ENCODE results near the gene POLR1B. TPM values are rescaled to one million over a fixed set of nuclear protein-coding genes. Genes with fewer than 3 reads are reported as not detected.

Gene POLR1B
- total and polyA plus RNA-seq, 2 of the 13 experiments (the other 11 are each of a cell fraction or from before 2014, with no cell fraction given) = 18.3 to 46.0 TPM

GRCh38 chr2:112601754-112602153 lies 59.5 kb downstream of the POLR1B start:
- Histone ChIP-seq H3K4me1 (ENCODE audit: insufficient read depth, low read length) (peaks cover 20% of the 10 kb centered on the region), H3K27ac (ENCODE audit: extremely low read length, insufficient read depth, low read length) (no peak overlapping the region), H3K9ac (ENCODE audit: insufficient read depth, low read depth, low read length) (no peak overlapping the region), H3K9me3 (ENCODE audit: low read length) (no peaks in the 10 kb centered on the region), H3K4me2 (ENCODE audit: low read depth, low read length) (no peak overlapping the region), H3K27me3 (ENCODE audit: control insufficient read depth in 1 of 2, insufficient read depth in 2 of 2, low read length in 2 of 2) (peaks cover 0 to 1% of the 10 kb centered on the region in 2 experiments; a peak in 1 of 5 replicates), H3K36me3 (replicated peaks in 1 of 2; ENCODE audit: control insufficient read depth in 1 of 2, insufficient read depth in 2 of 2, low read length in 2 of 2) (no peaks in the 10 kb centered on the region), H3K4me3 (replicated peaks in 1 of 3; ENCODE audit: insufficient read depth in 1 of 3, low read depth in 2 of 3, low read length in 3 of 3) (no peak overlapping the region), H2AFZ (ENCODE audit: low read length) (no peak overlapping the region), H4K20me1 (ENCODE audit: insufficient read depth, low read length) (no peaks in the 10 kb centered on the region), H3K79me2 (ENCODE audit: insufficient read depth, low read length) (no peaks in the 10 kb centered on the region)
- 74% methylated on average over 3 of the region's 3 CpGs for WGBS (ENCODE audit: low lambda C conversion rate)
- CTCF ChIA-PET (ENCODE audit: low intra/inter-chr PET ratio, low total read pairs) = interaction anchor here (4.1 kb wide), 1 partner anchor 124 kb away, joined by 96 read pairs; no protein-coding TSS in a partner anchor
- POLR2A ChIA-PET = interaction anchor here (2.4 kb wide), 1 partner anchor 124 kb away, joined by 11 read pairs; no protein-coding TSS in a partner anchor
- FAIRE-seq = no peak
- intact Hi-C loops (cut with micrococcal nuclease; ENCODE audit: unreplicated experiment) = no loop called here
- in situ Hi-C loops (cut with HindIII; ENCODE audit: extremely low pct_ligation_motif_present, low pct_unique_long_range_greater_than_20kb) = loop anchor here (5.0 kb wide), 1 partner anchor 121 kb away; the partner anchor contains the start of gene NT5DC4
- BruUV-seq (replicated peaks) = no TSS peak
- DNase-seq (ENCODE audit: low spot score) = no peak
- no peak for ATAC-seq
- TF ChIP-seq ZNF552 (CRISPR knock-in tag; IDR thresholded peaks at IDR 0.05; ENCODE audit: borderline replicate concordance) = no peak
- no peak for TF ChIP-seq TARDBP (CRISPR knock-in tag; IDR thresholded peaks at IDR 0.05)
- TF ChIP-seq POLR2AphosphoS5 (IDR thresholded peaks at IDR 0.05; ENCODE audit: low read depth, low read length) = no peak
- no peak for TF ChIP-seq HIC2 (CRISPR knock-in tag; IDR thresholded peaks at IDR 0.05; ENCODE audit: low read depth)
- no peak for TF ChIP-seq ZNF142 (CRISPR knock-in tag; IDR thresholded peaks at IDR 0.05)
- no peak for TF ChIP-seq ZNF512 (CRISPR knock-in tag; IDR thresholded peaks at IDR 0.05)
- no peak for TF ChIP-seq SUZ12 (IDR thresholded peaks at IDR 0.05; ENCODE audit: low read depth, low read length)
- no peak for TF ChIP-seq ZNF350 (CRISPR knock-in tag; IDR thresholded peaks at IDR 0.05; ENCODE audit: borderline replicate concordance, low read depth)
- TF ChIP-seq ZNF674 (CRISPR knock-in tag; IDR thresholded peaks at IDR 0.05; ENCODE audit: low read depth) = no peak
- TF ChIP-seq ZEB1 (IDR thresholded peaks at IDR 0.05; ENCODE audit: insufficient replicate concordance, low read depth) = no peak
- no peak for TF ChIP-seq FOXJ3 (CRISPR knock-in tag; IDR thresholded peaks at IDR 0.05; ENCODE audit: borderline replicate concordance)
- TF ChIP-seq ZNF121 (CRISPR knock-in tag; IDR thresholded peaks at IDR 0.05) = no peak
- no peak for TF ChIP-seq HNF4A (CRISPR knock-in tag; IDR thresholded peaks at IDR 0.05)
- TF ChIP-seq GTF2F1 (IDR thresholded peaks at IDR 0.05; ENCODE audit: low read length) = no peak
- TF ChIP-seq ZNF660 (CRISPR knock-in tag; IDR thresholded peaks at IDR 0.05; ENCODE audit: borderline replicate concordance, low read depth) = no peak
- TF ChIP-seq ZKSCAN8 (CRISPR knock-in tag; IDR thresholded peaks at IDR 0.05; ENCODE audit: borderline replicate concordance) = no peak
- no peak for TF ChIP-seq SMARCC2 (IDR thresholded peaks at IDR 0.05)

Measured in HepG2 (cell line).